Measurements from ENCODE around the gene RAB11FIP3. TPM values are rescaled to one million over a fixed set of nuclear protein-coding genes. Genes with fewer than 3 reads are reported as not detected.

RAB11FIP3 gene
- total RNA-seq, 1 donor from 2014 or later = 52.1 TPM

GRCh38 chr16:558298-559020 lies 133.0 kb downstream of the RAB11FIP3 start:
- Mint-ChIP-seq H3K9me3 (no peaks in the 10 kb centered on the region), H3K4me3 (no peak overlapping the region), H3K27ac (no peak overlapping the region), H3K27me3 (peaks cover 22% of the 10 kb centered on the region), H3K4me1 (ENCODE audit: unreplicated experiment) (peaks cover 9% of the 10 kb centered on the region), H3K36me3 (no peaks in the 10 kb centered on the region)
- no peak for DNase-seq (ENCODE audit: extremely low spot score, unreplicated experiment)
- no peak for TF ChIP-seq CTCF (conservative IDR thresholded peaks at IDR 0.05)

- Mint-ChIP-seq H3K4me3 (no peak overlapping the region), H3K36me3 (no peaks in the 10 kb centered on the region), H3K4me1 (ENCODE audit: unreplicated experiment) (peaks cover 9% of the 10 kb centered on the region), H3K27me3 (peaks cover 22% of the 10 kb centered on the region), H3K9me3 (no peaks in the 10 kb centered on the region), H3K27ac (no peak overlapping the region)
- DNase-seq (ENCODE audit: extremely low spot score, unreplicated experiment) = no peak
- TF ChIP-seq CTCF (conservative IDR thresholded peaks at IDR 0.05) = no peak
Measured at GRCh38 chr16:559021-559380, 133.6 kb downstream of the RAB11FIP3 start.

DNA sequence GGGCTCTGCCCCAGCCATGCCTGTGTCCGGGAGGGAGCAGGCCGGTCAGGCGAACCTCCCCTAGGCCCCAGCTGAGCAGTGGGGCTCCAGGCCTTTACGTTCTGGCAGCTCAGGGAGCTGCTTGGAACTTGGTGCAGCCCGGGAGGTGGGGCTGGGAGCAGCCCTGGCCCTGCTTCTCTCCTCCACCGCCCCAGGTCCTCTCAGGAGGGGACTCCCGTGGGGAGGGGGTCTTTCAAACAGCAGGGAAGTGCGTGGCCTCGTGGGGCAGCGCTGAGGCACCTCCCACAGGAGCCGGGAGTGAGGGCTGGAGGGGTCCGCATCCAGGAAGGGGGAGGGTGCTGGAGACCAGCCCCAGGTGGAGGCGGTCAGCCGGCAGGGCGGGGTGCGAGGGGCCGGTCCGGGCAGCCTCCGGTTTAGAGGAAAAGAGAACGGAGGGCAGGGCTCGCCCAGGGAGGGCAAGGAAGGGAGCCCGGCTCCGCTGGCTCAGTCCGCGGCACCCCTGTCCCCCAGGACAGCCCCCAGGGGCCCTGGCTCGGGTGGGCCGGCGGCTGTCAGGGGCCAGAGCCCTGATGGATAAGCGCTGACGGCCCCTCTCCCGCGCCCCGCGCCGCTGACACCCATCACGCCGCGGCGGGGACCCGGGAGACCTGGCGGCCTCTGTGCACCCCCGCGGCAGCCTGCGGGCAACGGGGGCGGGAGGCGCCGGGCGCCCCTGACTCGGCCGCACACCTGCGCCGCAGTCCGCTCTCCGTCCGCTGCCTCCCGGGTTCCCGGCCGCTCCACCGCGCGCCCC lies 134.2 kb downstream of the RAB11FIP3 start:
- Mint-ChIP-seq H3K9me3 (no peaks in the 10 kb centered on the region), H3K4me1 (ENCODE audit: unreplicated experiment) (peaks cover 6% of the 10 kb centered on the region), H3K27me3 (peaks cover 22% of the 10 kb centered on the region), H3K36me3 (no peaks in the 10 kb centered on the region), H3K4me3 (peak overlapping the region; percentile 36), H3K27ac (no peak overlapping the region)
- DNase-seq (ENCODE audit: extremely low spot score, unreplicated experiment) = no peak
- no peak for TF ChIP-seq CTCF (conservative IDR thresholded peaks at IDR 0.05)

DNA sequence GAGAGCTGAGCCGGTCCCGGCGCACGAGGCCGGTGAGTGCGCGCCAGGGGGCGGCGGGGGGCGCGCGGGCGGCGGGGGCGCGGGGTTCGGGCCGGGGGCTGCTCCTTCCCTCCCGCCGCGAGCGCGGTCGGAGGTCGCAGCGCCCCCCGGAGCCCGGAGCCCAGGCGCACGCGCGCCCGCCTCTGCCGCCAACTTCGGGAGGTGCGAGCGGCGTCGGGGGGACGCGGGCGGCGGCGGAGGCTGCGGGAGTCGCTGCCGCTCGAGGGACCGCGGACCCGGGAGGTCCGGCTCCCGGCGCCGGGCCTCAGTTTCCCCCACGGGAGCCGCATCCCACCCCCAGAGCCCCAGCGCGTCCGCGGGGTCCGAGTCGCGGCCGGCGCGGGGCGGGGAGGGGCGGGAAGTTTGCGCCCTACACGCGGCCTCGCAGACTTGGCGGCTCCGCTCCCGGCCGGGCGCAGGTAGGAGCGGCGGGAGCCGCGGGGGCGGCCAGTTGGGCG lies 134.8 kb downstream of the RAB11FIP3 start, which contains the start of gene PRR35:
Gene PRR35, plus strand, starts transcription at position 191 of the 497 bp plus-strand sequence. CDS start 2,901 bp downstream, outside the sequence.
- Mint-ChIP-seq H3K36me3 (no peaks in the 10 kb centered on the region), H3K4me3 (peak within 1 kb of the TSS; percentile 36), H3K4me1 (ENCODE audit: unreplicated experiment) (peaks cover 6% of the 10 kb centered on the region), H3K9me3 (no peaks in the 10 kb centered on the region), H3K27me3 (peaks cover 22% of the 10 kb centered on the region), H3K27ac (no peak within 1 kb of the TSS)
- no peak for DNase-seq (ENCODE audit: extremely low spot score, unreplicated experiment)
- TF ChIP-seq CTCF (conservative IDR thresholded peaks at IDR 0.05) = no peak

- Mint-ChIP-seq H3K27me3 (peaks cover 22% of the 10 kb centered on the region), H3K4me3 (no peak overlapping the region), H3K4me1 (ENCODE audit: unreplicated experiment) (peaks cover 6% of the 10 kb centered on the region), H3K36me3 (no peaks in the 10 kb centered on the region), H3K9me3 (no peaks in the 10 kb centered on the region), H3K27ac (no peak overlapping the region)
- DNase-seq (ENCODE audit: extremely low spot score, unreplicated experiment) = no peak
- no peak for TF ChIP-seq CTCF (conservative IDR thresholded peaks at IDR 0.05)
Measured at GRCh38 chr16:560701-561412, 135.4 kb downstream of the RAB11FIP3 start.

Measured in type B pancreatic cell (in vitro differentiated cells).